ENCODE measurements around the gene PSMD2. TPM values are rescaled to one million over a fixed set of nuclear protein-coding genes. Genes with fewer than 3 reads are reported as not detected.

PSMD2 gene
- total RNA-seq, 8 experiments from 2014 or later = 130 to 248 (median 185) TPM

DNA sequence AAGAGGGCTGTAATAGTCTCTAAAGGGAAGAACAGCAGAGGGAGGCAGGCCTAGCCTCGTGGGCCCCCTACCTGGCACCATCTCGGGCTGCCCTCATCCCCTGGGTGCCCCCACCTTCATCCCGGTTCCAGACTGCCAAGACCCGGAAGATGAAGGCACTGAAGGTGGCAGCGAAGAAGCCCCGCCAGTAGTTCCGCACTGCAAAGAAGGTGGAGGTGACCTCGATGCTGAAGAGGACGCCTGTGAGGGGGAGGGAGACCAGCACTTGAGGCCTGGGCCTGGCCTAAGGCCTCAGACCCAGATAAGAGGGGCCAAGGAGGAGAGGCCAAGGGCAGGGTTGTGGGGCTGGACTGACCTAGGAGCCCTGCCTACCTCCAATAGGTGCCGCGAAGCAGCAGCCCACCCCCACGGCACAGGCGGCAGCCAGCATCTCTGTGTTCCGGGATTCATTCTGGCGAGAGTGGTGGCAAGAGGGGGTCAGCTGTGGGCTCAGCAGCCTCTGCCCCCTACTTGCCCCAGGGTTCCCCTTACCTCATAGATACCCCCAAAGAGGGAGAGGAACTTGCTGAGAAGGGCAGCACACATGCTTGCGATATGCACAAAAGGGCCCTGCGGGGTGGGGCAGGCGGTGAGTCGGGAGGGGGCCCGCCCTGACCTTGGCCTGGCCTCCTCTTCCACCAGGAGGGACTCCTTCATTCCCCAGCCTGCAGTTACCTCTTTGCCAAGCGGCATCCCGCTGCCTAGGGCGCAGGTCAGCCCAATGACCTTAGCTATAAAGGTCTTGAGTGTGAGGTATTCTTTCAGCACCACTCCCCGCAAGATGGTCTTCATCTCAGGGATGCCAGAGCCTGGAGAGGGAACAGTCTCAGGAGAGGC, 58.4 kb downstream of the PSMD2 start:
- peaks cover 14 to 20% of the 10 kb centered on the region in 2 donors for H3K4me1 ChIP-seq (replicated peaks in 1 of 2)
- in situ Hi-C loops (cut with MboI; ENCODE audit: low pct_unique_long_range_greater_than_20kb in 2 of 9, low sequenced_read_pairs in 9 of 9, unreplicated experiment in 9 of 9) = loop anchor here in 5 of 9 experiments (25.0 kb wide), 3 partner anchors 180 to 430 kb away; no protein-coding TSS in a partner anchor
- WGBS, 10 experiments = 90 to 100% (median 90%) methylated on average over 2 to 4 of the region's 24 CpGs; no CpG with 5 or more reads in 3 of the 10 experiments
- no peak overlapping the region for H3K27ac ChIP-seq
- no peak overlapping the region for H3K4me3 ChIP-seq
- no peak for ATAC-seq (replicated peaks in 6 of 8)

DNA sequence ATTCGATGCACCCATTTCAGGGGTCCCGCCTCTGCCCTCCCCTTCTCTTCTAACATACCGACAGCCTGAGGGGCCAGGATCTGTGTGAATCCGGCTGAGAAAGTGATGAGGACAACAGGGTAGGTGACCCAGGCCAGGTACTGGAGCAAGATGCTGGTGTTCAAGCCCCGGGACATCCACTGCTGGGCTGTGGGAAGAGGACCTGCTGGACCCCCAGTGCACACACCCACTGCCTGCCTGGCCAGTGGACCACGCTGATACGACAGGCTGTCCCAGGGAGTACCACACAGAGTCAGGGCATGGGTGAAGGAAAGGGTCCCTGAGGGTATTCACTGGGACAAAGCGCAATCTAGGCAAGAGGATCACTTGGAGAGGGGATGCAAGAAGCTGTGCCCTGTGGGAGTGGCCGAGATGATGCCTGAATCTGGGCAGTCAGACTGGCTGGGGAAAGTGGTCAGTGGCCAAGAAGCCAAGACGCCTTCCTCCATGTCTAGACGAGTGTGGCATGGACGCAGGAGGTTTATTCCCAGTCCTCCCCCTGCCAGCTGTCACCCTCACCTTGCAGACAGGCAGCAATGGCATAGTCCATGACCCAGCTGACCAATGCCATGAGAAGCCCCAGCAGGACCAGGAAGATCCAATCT, 59.2 kb downstream of the PSMD2 start:
- no peak overlapping the region for H3K27ac ChIP-seq
- ATAC-seq (replicated peaks in 6 of 8) = no peak
- no peak overlapping the region for H3K4me3 ChIP-seq
- 80 to 100% (median 97%) methylated on average over 2 to 5 of the region's 12 CpGs; no CpG with 5 or more reads in 4 of the 10 experiments for WGBS, 10 experiments
- peaks cover 14 to 20% of the 10 kb centered on the region in 2 donors for H3K4me1 ChIP-seq (replicated peaks in 1 of 2)
- in situ Hi-C loops (cut with MboI; ENCODE audit: low pct_unique_long_range_greater_than_20kb in 2 of 9, low sequenced_read_pairs in 9 of 9, unreplicated experiment in 9 of 9) = loop anchor here in 5 of 9 experiments (25.0 kb wide), 3 partner anchors 179 to 429 kb away; no protein-coding TSS in a partner anchor

Other genes starting within 250 kb of the PSMD2 start
- not detected for gene HTR3C, start 246.2 kb upstream of the PSMD2 start, total RNA-seq
- under 1 TPM in 7 of 8 experiments, not detected in 1; 0.05 to 0.49 (median 0.25) TPM for gene HTR3E, start 202.2 kb upstream of the PSMD2 start, total RNA-seq
- 10 to 100 TPM; 24.7 to 60.9 (median 37.4) TPM for gene EIF2B5, start 163.9 kb upstream of the PSMD2 start, total RNA-seq
- gene DVL3, start 143.9 kb upstream of the PSMD2 start, total RNA-seq = 10 to 100 TPM; 23.1 to 64.8 (median 34.6) TPM
- gene AP2M1, start 124.4 kb upstream of the PSMD2 start, total RNA-seq = 100 to 1,000 TPM; 218 to 443 (median 274) TPM
- 10 to 100 TPM; 21.6 to 67.9 (median 40.6) TPM for gene ABCF3, start 113.0 kb upstream of the PSMD2 start, total RNA-seq
- gene VWA5B2, start 69.7 kb upstream of the PSMD2 start, total RNA-seq = 1 to 10 TPM in 5 of 8 experiments, under 1 TPM in 3; 0.36 to 3.3 (median 1.7) TPM
- gene ALG3, start 50.3 kb upstream of the PSMD2 start, total RNA-seq = 10 to 100 TPM; 19.9 to 65.3 (median 42.0) TPM
- 10 to 100 TPM in 2 of 8 experiments, 1 to 10 TPM in 6; 4.6 to 15.0 (median 8.0) TPM for gene EEF1AKMT4, start 49.6 kb upstream of the PSMD2 start, total RNA-seq
- gene CAMK2N2, start 37.7 kb upstream of the PSMD2 start, total RNA-seq = 10 to 100 TPM in 1 of 8 experiments, 1 to 10 TPM in 4, under 1 TPM in 1, not detected in 2; 0.31 to 16.2 (median 6.5) TPM
- gene ECE2, start 23.2 kb upstream of the PSMD2 start, total RNA-seq = 1 to 10 TPM in 1 of 8 experiments, under 1 TPM in 6, not detected in 1; 0.05 to 1.1 (median 0.46) TPM
- gene EIF4G1, start 15.4 kb downstream of the PSMD2 start, total RNA-seq = 100 to 1,000 TPM; 103 to 454 (median 182) TPM
- 10 to 100 TPM in 6 of 8 experiments, 1 to 10 TPM in 2; 7.1 to 46.1 (median 30.7) TPM for gene FAM131A, start 38.4 kb downstream of the PSMD2 start, total RNA-seq
- 10 to 100 TPM in 5 of 8 experiments, 1 to 10 TPM in 3; 6.1 to 30.9 (median 13.1) TPM for gene CLCN2, start 62.4 kb downstream of the PSMD2 start, total RNA-seq
- 100 to 1,000 TPM in 3 of 8 experiments, 10 to 100 TPM in 5; 61.7 to 120 (median 98.1) TPM for gene POLR2H, start 62.5 kb downstream of the PSMD2 start, total RNA-seq
- 1 to 10 TPM in 2 of 8 experiments, under 1 TPM in 6; 0.22 to 1.4 (median 0.53) TPM for gene THPO, start 79.0 kb downstream of the PSMD2 start, total RNA-seq
- gene CHRD, start 80.8 kb downstream of the PSMD2 start, total RNA-seq = 10 to 100 TPM in 1 of 8 experiments, 1 to 10 TPM in 7; 1.1 to 17.5 (median 4.5) TPM